ENCODE data around the gene CCDC7. TPM values are rescaled to one million over a fixed set of nuclear protein-coding genes. Genes with fewer than 3 reads are reported as not detected.
A peak's percentile ranks its signal among the peaks of the same experiment; 100 is the strongest.
"Not testable (repeated sequence)": the region's sequence is repeated elsewhere in the genome, so short reads cannot be mapped to it uniquely, and the experiment has no call there.

Gene CCDC7
- 10 to 100 TPM; 17.9 to 42.2 (median 27.3) TPM for total RNA-seq

- DNase-seq (ENCODE audit: low spot score) (peak; percentile 24), ATAC-seq (ENCODE audit: low FRiP score) (peak; percentile 91)
- no peak for TF ChIP-seq CTCF (IDR thresholded peaks at IDR 0.05)
These were observed at the start of gene CCDC7 for GRCh38 chr10:32445740-32446535. CCDC7 (plus strand) TSS chr10:32446140; CDS start chr10:32451643, 5,503 bp downstream.

GRCh38 chr10:32397163-32397562 lies 48.8 kb upstream of the CCDC7 start:
- ATAC-seq (ENCODE audit: low FRiP score); DNase-seq (ENCODE audit: low spot score): not testable (repeated sequence)

GRCh38 chr10:32399720-32400119 lies 46.2 kb upstream of the CCDC7 start:
- DNase-seq (ENCODE audit: low spot score); ATAC-seq (ENCODE audit: low FRiP score): not testable (repeated sequence)

- no peak for DNase-seq (ENCODE audit: low spot score)
- ATAC-seq (ENCODE audit: low FRiP score) = no peak
- TF ChIP-seq CTCF (IDR thresholded peaks at IDR 0.05) = no peak
These were observed 45.0 kb upstream of the CCDC7 start for GRCh38 chr10:32400961-32401360.

- ATAC-seq (ENCODE audit: low FRiP score) (no peak), DNase-seq (ENCODE audit: low spot score) (no peak)
- no peak for TF ChIP-seq CTCF (IDR thresholded peaks at IDR 0.05)
These were observed 43.4 kb upstream of the CCDC7 start for GRCh38 chr10:32402499-32402898.

GRCh38 chr10:32403091-32403490 lies 42.8 kb upstream of the CCDC7 start:
- ATAC-seq (ENCODE audit: low FRiP score) (no peak), DNase-seq (ENCODE audit: low spot score) (no peak)
- TF ChIP-seq CTCF (IDR thresholded peaks at IDR 0.05) = no peak

- no peak for TF ChIP-seq CTCF (IDR thresholded peaks at IDR 0.05)
- DNase-seq (ENCODE audit: low spot score) (no peak), ATAC-seq (ENCODE audit: low FRiP score) (no peak)
These were observed 37.2 kb upstream of the CCDC7 start for GRCh38 chr10:32408690-32409089.

GRCh38 chr10:32409741-32410140 lies 36.2 kb upstream of the CCDC7 start:
- TF ChIP-seq CTCF (IDR thresholded peaks at IDR 0.05) = no peak
- ATAC-seq (ENCODE audit: low FRiP score) = no peak
- DNase-seq (ENCODE audit: low spot score) = no peak
